Activated B cell treated with CpG ODN at 0.5 μM for 24 hours (primary cell): ENCODE data around the gene ANKH. TPM values are rescaled to one million over a fixed set of nuclear protein-coding genes. Genes with fewer than 3 reads are reported as not detected.

Source experiments
- ATAC-seq: fragments of 200-7000 bp; cut with Tn5 transposase; one replicate; pipeline ENCODE4 v1.10.0; 2021; ENCODE audit warnings: low read depth, mild to moderate bottlenecking, moderate library complexity
- CTCF ChIA-PET: fragments of 350-600 bp; sonication (Branson Sonifier 250); formaldehyde crosslinking; loops from one replicate; lab custom pipeline; 2021; ENCODE audit warnings: antibody characterized with exemption; lab: Charles Lee
- POLR2A ChIA-PET: fragments of 350-600 bp; sonication (Branson Sonifier 250); formaldehyde crosslinking; loops from one replicate; lab custom pipeline; 2021; ENCODE audit warnings: antibody characterized with exemption; lab: Charles Lee
- DNase-seq: peaks from one replicate; pipeline ENCODE4 v3.0.0; 2022
- H3K27ac Mint-ChIP-seq: one replicate; pipeline ENCODE4 v1.8.0; 2020; ENCODE audit warnings: mixed read lengths
- H3K27me3 Mint-ChIP-seq: one replicate; pipeline ENCODE4 v1.8.0; 2021; ENCODE audit warnings: mixed read lengths
- H3K36me3 Mint-ChIP-seq: one replicate; pipeline ENCODE4 v1.8.0; 2021; ENCODE audit warnings: low read depth, mixed read lengths
- H3K4me1 Mint-ChIP-seq: one replicate; pipeline ENCODE4 v1.8.0; 2021; ENCODE audit warnings: mixed read lengths
- H3K4me3 Mint-ChIP-seq: one replicate; pipeline ENCODE4 v1.8.0; 2020; ENCODE audit warnings: mild to moderate bottlenecking, mixed read lengths
- H3K9me3 Mint-ChIP-seq: one replicate; pipeline ENCODE4 v1.8.0; 2020; ENCODE audit warnings: mixed read lengths
- CTCF ChIP-seq: fragments of 200-600 bp; IDR thresholded peaks from one replicate; pipeline ENCODE4 v1.8.0; 2022; ENCODE audit warnings: antibody characterized with exemption, mild to moderate bottlenecking
- intact Hi-C: fragments of 100-400 bp; cut with micrococcal nuclease; formaldehyde crosslinking; loops from one replicate; pipeline ENCODE4 v1.15.1; 2024
- total RNA-seq: library from RNA; stranded (reverse); gene quantifications from 2 replicates; pipeline ENCODE4 v1.2.3, GENCODE V29; 2022

Gene ANKH
- total RNA-seq, 1 donor from 2014 or later: 43.3 TPM

GRCh38 chr5:14868771-14869170 is 2.8 kb downstream of the ANKH start:
- DNase-seq (no peak), ATAC-seq (no peak)
- Mint-ChIP-seq H3K4me3 (no peak overlapping the region), H3K27me3 (no peaks in the 10 kb centered on the region), H3K4me1 (peaks cover 22% of the 10 kb centered on the region), H3K36me3 (no peaks in the 10 kb centered on the region), H3K27ac (no peak overlapping the region), H3K9me3 (no peaks in the 10 kb centered on the region)
- ChIA-PET POLR2A (no interaction called here), CTCF (interaction anchor here (1.2 kb wide), 1 partner anchor 141 kb away, joined by 3 read pairs; no protein-coding TSS in a partner anchor)
- no peak for TF ChIP-seq CTCF
- intact Hi-C loops: no loop called here

GRCh38 chr5:14864181-14864812 is 7.3 kb downstream of the ANKH start:
- ATAC-seq (no peak), DNase-seq (no peak)
- CTCF ChIA-PET: no interaction called here
- peaks cover 3% of the 10 kb centered on the region for H3K36me3 Mint-ChIP-seq
- no peaks in the 10 kb centered on the region for H3K27me3 Mint-ChIP-seq
- no peak overlapping the region for H3K4me3 Mint-ChIP-seq
- H3K27ac Mint-ChIP-seq: no peak overlapping the region
- intact Hi-C loops: no loop called here
- TF ChIP-seq CTCF: no peak
- no peaks in the 10 kb centered on the region for H3K9me3 Mint-ChIP-seq
- POLR2A ChIA-PET: no interaction called here
- H3K4me1 Mint-ChIP-seq: peaks cover 6% of the 10 kb centered on the region

- Mint-ChIP-seq H3K9me3 (no peaks in the 10 kb centered on the region), H3K4me3 (no peak overlapping the region), H3K4me1 (no peaks in the 10 kb centered on the region), H3K36me3 (peaks cover 3% of the 10 kb centered on the region), H3K27me3 (no peaks in the 10 kb centered on the region), H3K27ac (no peak overlapping the region)
- DNase-seq: no peak
- ChIA-PET POLR2A (no interaction called here), CTCF (no interaction called here)
- no peak for TF ChIP-seq CTCF
- intact Hi-C loops: no loop called here
- ATAC-seq: no peak
Observed at GRCh38 chr5:14863105-14863504, 8.5 kb downstream of the ANKH start.

- Mint-ChIP-seq H3K4me3 (no peak overlapping the region), H3K36me3 (peaks cover 3% of the 10 kb centered on the region), H3K9me3 (no peaks in the 10 kb centered on the region), H3K4me1 (no peaks in the 10 kb centered on the region), H3K27me3 (no peaks in the 10 kb centered on the region), H3K27ac (no peak overlapping the region)
- TF ChIP-seq CTCF: no peak
- ATAC-seq: no peak
- DNase-seq: no peak
- POLR2A ChIA-PET: no interaction called here
- CTCF ChIA-PET: interaction anchor here (0.6 to 1.6 kb wide), 3 partner anchors 9 to 141 kb away, joined by 3 to 4 read pairs (median 3); no protein-coding TSS in a partner anchor
- intact Hi-C loops: no loop called here
Observed at GRCh38 chr5:14861123-14861765, 10.3 kb downstream of the ANKH start.

GRCh38 chr5:14859980-14860379 is 11.6 kb downstream of the ANKH start:
- TF ChIP-seq CTCF: no peak
- Mint-ChIP-seq H3K27ac (no peak overlapping the region), H3K27me3 (no peaks in the 10 kb centered on the region), H3K4me3 (no peak overlapping the region), H3K36me3 (peaks cover 3% of the 10 kb centered on the region), H3K4me1 (no peaks in the 10 kb centered on the region), H3K9me3 (no peaks in the 10 kb centered on the region)
- DNase-seq: no peak
- no peak for ATAC-seq
- POLR2A ChIA-PET: no interaction called here
- CTCF ChIA-PET: interaction anchor here (1.3 kb wide), 1 partner anchor 11 kb away, joined by 4 read pairs; no protein-coding TSS in a partner anchor
- intact Hi-C loops: no loop called here
